GM12873 (cell line): Measurements from ENCODE around the gene RAD51B.

Experiments used
- TF ChIP-seq, protein P1 (sequence below): IDR thresholded peaks from 2 replicates; pipeline ENCODE4 v1.5.1; 2012; ENCODE audit warnings: low read depth, mild to moderate bottlenecking, moderate library complexity, low read length, control low read depth; ENCODE audit not compliant: insufficient read depth; ENCODE audit errors: missing control alignments

RAD51B gene

DNA sequence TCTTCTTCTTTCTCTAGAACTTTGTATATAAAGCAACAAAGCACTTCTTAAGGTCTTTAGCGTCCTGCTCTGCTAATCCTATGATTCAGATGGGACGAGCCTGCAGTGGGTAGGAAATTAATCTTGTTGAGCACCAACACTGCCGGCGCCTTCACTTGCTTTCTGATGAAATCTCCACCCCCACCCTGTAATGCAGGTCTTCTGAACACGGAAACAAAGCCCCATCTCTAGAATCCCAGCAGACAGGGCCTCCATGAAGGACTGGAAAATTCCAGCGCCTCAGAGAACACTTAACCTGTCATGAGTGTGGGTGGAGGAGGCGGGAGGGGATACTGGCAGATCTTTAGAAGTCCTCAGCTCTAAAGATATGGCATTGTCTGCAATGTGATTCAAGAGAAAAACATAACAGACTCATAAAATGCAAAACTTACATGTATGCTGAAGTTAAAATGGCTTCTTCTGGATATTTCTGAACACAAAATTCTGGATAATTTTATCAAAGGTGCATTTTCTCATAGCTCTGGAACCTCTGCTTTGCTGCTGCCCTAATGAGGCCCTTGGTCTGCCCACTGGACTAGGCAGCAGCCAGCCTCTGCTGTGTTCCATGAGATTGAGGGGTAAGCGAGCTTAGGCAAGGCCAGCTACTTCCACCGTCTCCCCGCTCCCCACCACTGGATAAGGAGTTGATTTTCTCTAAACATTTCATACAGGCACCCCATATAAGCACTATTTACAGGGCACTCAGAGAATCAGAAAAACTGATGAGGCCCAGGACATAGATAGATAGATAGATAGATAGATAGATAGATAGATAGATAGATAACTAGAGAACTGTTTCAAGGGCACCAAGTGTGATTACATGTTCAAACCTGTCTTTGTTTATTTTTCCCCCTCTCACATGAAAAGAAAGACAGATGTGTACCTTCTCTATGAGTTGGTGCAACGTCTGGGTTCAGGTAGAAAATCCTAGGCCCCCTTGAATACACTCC is 930.2 kb downstream of the RAD51B start:
- TF ChIP-seq, protein P1, sequence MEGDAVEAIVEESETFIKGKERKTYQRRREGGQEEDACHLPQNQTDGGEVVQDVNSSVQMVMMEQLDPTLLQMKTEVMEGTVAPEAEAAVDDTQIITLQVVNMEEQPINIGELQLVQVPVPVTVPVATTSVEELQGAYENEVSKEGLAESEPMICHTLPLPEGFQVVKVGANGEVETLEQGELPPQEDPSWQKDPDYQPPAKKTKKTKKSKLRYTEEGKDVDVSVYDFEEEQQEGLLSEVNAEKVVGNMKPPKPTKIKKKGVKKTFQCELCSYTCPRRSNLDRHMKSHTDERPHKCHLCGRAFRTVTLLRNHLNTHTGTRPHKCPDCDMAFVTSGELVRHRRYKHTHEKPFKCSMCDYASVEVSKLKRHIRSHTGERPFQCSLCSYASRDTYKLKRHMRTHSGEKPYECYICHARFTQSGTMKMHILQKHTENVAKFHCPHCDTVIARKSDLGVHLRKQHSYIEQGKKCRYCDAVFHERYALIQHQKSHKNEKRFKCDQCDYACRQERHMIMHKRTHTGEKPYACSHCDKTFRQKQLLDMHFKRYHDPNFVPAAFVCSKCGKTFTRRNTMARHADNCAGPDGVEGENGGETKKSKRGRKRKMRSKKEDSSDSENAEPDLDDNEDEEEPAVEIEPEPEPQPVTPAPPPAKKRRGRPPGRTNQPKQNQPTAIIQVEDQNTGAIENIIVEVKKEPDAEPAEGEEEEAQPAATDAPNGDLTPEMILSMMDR = no peak

DNA sequence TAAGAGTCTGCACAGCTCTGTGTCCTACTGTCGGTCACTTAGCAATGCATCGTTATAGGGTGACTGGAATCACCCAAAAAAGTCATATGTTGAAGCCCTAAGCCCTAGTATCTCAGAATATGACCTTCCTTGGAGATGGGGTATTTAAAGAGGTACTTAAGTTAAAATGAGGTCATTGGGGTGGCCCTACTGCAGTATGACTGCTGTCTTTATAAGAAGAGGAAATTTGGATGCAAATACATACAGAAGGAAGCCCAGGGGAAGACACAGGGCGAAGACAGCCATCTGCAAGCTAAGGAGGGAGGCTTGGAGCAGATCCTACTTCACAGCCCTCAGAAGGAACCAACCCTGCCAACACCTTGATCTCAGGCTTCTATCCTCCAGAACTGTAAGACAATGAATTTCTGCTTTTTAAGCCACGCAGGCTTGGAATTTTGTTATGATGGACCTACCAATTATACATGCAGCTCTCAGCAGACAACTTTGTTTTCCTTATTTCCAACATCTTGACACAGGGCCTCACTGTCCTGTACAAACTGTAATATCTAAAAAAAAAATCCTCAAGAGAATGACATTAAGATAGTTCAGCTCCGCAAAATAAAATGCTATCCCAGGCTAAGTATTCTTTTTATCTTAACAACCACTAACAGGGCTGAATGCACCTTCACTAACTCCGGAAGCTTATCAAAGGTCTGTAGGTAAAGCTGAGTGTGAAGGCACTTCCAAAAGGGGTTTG is 932.9 kb downstream of the RAD51B start:
- TF ChIP-seq, protein P1 = no peak

DNA sequence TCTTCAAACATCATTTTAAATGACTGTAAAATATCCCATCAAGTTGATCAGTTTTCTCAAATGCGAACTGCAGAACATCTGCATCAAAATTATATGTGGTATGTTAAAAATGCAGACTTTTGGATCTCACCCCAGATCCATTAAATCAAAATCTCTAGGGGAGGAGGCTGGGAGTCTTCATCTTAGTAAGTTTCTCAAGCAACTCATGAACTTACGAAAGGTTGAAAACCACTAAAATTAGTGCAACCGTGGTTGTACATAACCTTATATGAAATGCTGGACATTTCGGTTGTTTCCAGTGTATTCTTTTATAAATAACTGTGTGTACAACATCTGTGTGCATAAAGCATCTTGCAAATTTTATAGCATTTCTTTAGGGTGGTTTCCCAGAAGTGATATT is 934.1 kb downstream of the RAD51B start:
- TF ChIP-seq, protein P1 = no peak

DNA sequence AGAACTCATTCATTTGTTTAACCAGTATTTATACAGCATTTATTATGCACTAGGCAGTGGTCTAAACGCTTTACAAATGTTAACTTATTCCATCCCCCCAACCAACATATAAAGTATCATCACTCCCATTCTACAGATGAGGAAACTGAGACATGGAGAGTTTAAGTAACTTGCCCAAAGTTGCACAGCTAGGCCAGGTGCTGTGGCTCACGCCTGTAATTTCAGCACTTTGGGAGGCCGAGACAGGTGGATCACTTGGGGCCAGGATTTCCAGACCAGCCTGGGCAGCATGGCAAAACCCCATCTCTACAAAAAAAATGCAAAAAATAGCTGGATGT is 935.4 kb downstream of the RAD51B start:
- TF ChIP-seq, protein P1 = no peak

DNA sequence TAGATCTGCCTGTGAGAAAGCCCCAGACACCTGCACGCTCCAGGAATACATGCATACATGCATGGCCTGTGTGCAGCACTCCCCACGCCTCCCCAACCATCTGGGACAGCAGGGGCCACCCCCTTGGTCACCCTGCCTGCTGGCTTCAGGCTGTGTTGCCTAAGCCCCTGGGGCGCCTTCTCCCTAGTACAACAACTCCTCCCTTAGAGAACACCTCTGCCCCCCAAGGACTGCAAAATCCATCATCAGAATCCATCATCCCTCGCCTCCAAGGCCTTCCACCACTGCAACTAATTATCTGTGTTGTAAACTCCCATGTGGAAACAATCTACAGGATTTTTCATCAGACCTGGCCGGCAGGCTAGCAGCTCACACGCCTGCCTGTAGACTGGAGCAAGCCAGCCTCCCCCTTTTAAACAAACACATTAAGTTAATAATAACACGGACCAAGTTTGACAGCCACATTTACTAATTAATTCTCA is 936.5 kb downstream of the RAD51B start:
- TF ChIP-seq, protein P1 = no peak

DNA sequence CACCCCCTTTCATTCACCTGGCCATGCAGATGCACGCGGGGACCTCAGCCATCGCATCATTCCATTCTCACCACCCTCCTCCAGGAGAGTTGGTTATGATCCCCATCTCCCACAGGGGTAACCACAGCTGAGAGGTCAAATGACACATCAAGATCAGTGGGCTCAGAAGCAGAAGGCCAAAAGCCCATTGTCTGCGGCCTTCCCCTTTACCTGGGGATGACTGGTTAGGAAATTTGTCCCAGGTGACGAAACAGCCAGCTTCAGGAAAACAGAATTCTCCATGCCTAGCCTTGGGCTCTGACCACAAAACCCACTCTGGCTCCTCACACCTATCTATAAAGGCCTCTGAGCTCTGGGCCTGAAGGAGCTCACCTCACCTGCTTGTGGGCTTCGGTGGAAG is 937.2 kb downstream of the RAD51B start:
- TF ChIP-seq, protein P1 = no peak

DNA sequence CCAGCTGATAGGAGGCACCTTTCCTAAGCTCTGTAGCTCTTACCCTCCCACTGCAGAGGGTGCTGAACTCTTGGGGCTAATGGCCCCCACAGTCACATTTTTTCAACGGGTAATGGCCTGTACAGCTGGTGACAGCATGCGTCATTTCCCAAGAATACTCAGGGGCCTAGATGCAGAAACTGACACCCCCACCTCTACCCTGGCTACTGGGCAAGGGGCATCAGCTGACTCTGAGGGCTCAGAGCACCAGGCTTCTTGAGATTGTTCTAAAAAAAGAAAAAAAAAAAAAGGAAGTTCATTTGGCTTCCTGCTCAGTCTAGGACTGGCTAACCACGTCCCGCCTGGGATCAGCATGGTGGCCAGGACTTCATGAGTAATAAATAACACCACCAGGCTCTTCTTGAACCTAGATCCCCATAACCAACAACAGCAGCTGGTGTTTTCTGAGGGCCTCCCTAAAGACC is 938.1 kb downstream of the RAD51B start:
- TF ChIP-seq, protein P1 = no peak
